Endothelial cell (in vitro differentiated cells): ENCODE measurements around the gene WWC2. TPM values are rescaled to one million over a fixed set of nuclear protein-coding genes. Genes with fewer than 3 reads are reported as not detected.
"Not testable (repeated sequence)": the region's sequence is repeated elsewhere in the genome, so short reads cannot be mapped to it uniquely, and the experiment has no call there.

Source experiments
- DNase-seq: peaks from one replicate; pipeline ENCODE4 v3.0.0; 2021; ENCODE audit warnings: low spot score
- H3K27ac Mint-ChIP-seq: one replicate; pipeline ENCODE4 v1.8.0; 2021; ENCODE audit warnings: mixed read lengths, inconsistent platforms; ENCODE audit not compliant: unreplicated experiment
- H3K27me3 Mint-ChIP-seq: one replicate; pipeline ENCODE4 v1.8.0; 2021; ENCODE audit warnings: mild to moderate bottlenecking, moderate library complexity, mixed read lengths, inconsistent platforms; ENCODE audit not compliant: unreplicated experiment
- H3K36me3 Mint-ChIP-seq: one replicate; pipeline ENCODE4 v1.8.0; 2021; ENCODE audit warnings: mild to moderate bottlenecking, low read depth, mixed read lengths, inconsistent platforms; ENCODE audit not compliant: unreplicated experiment
- H3K4me1 Mint-ChIP-seq: one replicate; pipeline ENCODE4 v1.8.0; 2021; ENCODE audit warnings: mild to moderate bottlenecking, mixed read lengths, inconsistent platforms; ENCODE audit not compliant: unreplicated experiment
- H3K4me3 Mint-ChIP-seq: one replicate; pipeline ENCODE4 v1.8.0; 2021; ENCODE audit warnings: mild to moderate bottlenecking, mixed read lengths, inconsistent platforms; ENCODE audit not compliant: unreplicated experiment
- H3K9me3 Mint-ChIP-seq: one replicate; pipeline ENCODE4 v1.8.0; 2021; ENCODE audit warnings: mixed read lengths, inconsistent platforms; ENCODE audit not compliant: unreplicated experiment
- CTCF ChIP-seq: fragments of 200-600 bp; sonication (generic); IDR thresholded peaks from one replicate; pipeline ENCODE4 v1.5.0; 2021; ENCODE audit warnings: antibody characterized with exemption; ENCODE audit not compliant: unreplicated experiment
- total RNA-seq: library from RNA; stranded (reverse); fragmentation: NEBNext Ultra II Directional; extraction: Animal tissue kit (Norgen Biotek cat#: 25700); gene quantifications from one replicate; pipeline ENCODE4 v1.2.1, GENCODE V29; 2021; ENCODE audit not compliant: unreplicated experiment

WWC2 gene
- total RNA-seq, 1 donor from 2014 or later: 32.0 TPM

DNA sequence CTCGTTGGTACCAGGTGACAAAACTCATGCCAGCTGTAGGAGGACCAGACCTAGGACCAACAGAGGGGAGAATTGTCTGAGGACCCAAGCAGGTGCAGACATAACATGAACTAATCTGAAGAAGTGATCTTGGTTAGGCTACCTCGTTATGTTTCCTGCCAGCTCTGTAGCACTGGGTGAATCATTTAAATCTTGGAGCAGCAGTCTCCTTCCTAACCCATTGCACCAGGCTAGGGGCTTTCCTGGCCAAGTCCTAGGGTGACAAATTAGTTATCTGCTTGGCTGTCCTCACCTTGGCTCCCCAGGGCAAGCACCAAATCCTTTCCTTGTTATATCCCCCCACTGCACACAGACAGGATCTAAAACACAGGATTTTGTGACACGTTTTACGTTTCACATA lies 87.8 kb downstream of the WWC2 start:
- DNase-seq: no peak
- no peak overlapping the region for H3K4me3 Mint-ChIP-seq
- H3K9me3 Mint-ChIP-seq: no peaks in the 10 kb centered on the region
- no peaks in the 10 kb centered on the region for H3K36me3 Mint-ChIP-seq
- H3K4me1 Mint-ChIP-seq: peaks cover 19% of the 10 kb centered on the region
- no peak overlapping the region for H3K27ac Mint-ChIP-seq
- TF ChIP-seq CTCF: no peak
- H3K27me3 Mint-ChIP-seq: peaks cover 2% of the 10 kb centered on the region

DNA sequence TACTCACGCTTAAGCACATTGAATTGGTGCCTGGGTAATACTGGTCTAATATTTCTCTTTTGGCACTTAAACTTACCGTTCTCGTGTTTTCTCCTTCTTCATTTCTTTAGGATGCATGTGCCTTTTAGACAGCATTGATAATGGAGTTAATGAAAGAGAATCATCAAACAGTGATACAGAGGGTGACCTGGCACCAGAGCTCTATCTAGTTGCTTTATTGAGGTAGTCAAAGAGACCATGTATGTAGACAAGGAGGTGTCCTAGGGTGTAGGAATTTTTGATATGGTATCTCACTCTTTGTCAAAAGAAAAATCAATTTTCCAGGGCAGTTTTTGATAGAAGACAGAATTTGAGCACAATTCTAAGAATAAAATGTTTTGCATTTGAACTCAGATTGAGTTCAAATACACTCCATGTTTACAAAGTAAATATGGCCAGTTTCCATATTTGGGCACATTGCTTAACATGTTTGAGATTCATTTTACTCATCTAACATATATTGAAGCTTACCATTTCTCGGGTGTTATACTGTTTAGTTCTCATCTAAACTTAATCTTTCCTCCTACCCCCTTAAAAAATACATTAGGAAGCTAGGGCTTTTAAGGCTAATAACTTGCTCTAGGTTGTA lies 92.0 kb downstream of the WWC2 start:
- Mint-ChIP-seq H3K9me3 (no peaks in the 10 kb centered on the region), H3K27me3 (peaks cover 5% of the 10 kb centered on the region), H3K27ac (no peak overlapping the region), H3K4me1 (peaks cover 31% of the 10 kb centered on the region), H3K4me3 (no peak overlapping the region), H3K36me3 (no peaks in the 10 kb centered on the region)
- DNase-seq: no peak
- no peak for TF ChIP-seq CTCF

- H3K4me1 Mint-ChIP-seq: peaks cover 33% of the 10 kb centered on the region
- peaks cover 3% of the 10 kb centered on the region for H3K27me3 Mint-ChIP-seq
- no peaks in the 10 kb centered on the region for H3K36me3 Mint-ChIP-seq
- H3K9me3 Mint-ChIP-seq: no peaks in the 10 kb centered on the region
- no peak overlapping the region for H3K27ac Mint-ChIP-seq
- no peak for DNase-seq
- no peak for TF ChIP-seq CTCF
- H3K4me3 Mint-ChIP-seq: no peak overlapping the region
Observed at GRCh38 chr4:183191630-183192029, 92.6 kb downstream of the WWC2 start.

GRCh38 chr4:183192571-183192970 lies 93.5 kb downstream of the WWC2 start:
- no peak for DNase-seq
- Mint-ChIP-seq H3K9me3 (no peaks in the 10 kb centered on the region), H3K4me1 (peaks cover 38% of the 10 kb centered on the region), H3K36me3 (no peaks in the 10 kb centered on the region), H3K4me3 (no peak overlapping the region), H3K27ac (no peak overlapping the region), H3K27me3 (peaks cover 3% of the 10 kb centered on the region)
- no peak for TF ChIP-seq CTCF

DNA sequence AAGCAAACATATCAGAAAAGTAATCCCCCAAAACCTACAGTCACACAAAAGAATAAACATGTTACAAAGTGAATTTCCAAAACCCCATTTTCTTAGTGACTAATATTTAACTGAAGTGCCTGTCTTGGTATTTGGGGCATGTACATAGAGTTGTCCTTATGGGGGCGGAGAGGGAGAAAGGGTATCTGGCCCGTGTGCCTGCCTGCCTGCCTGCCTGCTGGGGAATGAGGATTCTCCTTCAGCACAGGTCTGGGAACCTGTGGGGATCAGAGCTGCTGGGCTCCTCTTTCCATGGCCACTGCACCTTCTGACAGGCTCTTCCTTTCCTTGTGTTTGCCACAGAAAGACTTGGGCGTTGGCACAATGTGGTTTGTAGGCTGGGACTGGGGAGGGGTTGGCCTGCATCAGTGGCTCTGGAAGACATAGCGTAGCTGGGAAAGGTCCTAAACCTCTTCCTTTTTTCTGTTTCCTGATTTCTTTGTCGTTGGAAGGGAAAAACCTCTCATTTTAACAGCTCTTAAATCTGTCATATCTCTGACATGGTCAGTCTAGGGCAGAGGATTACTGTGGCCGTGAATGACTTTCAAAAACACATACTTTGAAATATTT lies 94.8 kb downstream of the WWC2 start:
- Mint-ChIP-seq H3K4me1 (peaks cover 39% of the 10 kb centered on the region), H3K27ac (peak overlapping the region; percentile 85)
- H3K36me3 Mint-ChIP-seq, H3K9me3 Mint-ChIP-seq, H3K4me3 Mint-ChIP-seq, DNase-seq, H3K27me3 Mint-ChIP-seq: not testable (repeated sequence)
